ENCODE results near the gene C11orf16. TPM values are rescaled to one million over a fixed set of nuclear protein-coding genes. Genes with fewer than 3 reads are reported as not detected.

Gene C11orf16
- total and polyA plus RNA-seq, 2 of the 8 experiments (the other 6 are each of a cell fraction or from before 2014, with no cell fraction given): 0.08 TPM; not detected in 1

DNA sequence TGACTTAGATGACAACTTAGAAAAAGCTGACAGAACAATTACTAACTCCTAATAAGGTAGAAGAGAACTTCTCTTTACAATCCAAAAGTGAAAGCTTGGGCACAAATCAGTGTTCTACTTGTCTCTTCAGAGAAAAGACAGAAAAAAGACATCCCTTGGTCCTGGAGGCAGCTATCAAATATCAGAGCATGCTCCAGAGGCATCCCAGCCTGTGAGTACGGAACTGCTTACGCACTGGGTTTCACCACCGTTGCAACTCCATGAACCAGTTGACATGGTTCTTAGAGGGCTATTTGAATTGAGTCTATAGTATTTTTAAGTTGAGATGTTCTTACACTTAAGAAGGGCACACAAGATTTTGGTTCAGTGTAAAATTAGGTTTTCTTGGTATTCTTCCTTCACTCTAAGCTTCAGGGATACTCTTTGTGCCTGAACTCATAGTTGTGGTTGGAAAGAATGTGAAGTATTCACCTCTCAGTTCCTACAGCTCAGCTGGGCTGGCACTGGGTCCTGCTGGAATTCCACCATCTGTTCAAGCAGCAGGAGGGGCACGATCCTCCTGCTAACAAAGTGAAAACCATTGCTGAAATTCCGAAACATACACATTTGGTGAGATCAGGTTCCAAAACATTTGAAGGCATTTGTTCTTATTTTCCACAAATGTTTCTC is 15.5 kb downstream of the C11orf16 start (continued):
- no peak for TF ChIP-seq EZH2 (IDR thresholded peaks at IDR 0.05; ENCODE audit: low read depth, low read length, severe bottlenecking)
- no peak for TF ChIP-seq ZNF274 (IDR thresholded peaks at IDR 0.05; ENCODE audit: borderline replicate concordance, extremely low read depth, low read length)
- peak; percentile 90 for TF ChIP-seq TCF12 (IDR thresholded peaks at IDR 0.05; ENCODE audit: low read depth, low read length)
- TF ChIP-seq, protein P1, sequence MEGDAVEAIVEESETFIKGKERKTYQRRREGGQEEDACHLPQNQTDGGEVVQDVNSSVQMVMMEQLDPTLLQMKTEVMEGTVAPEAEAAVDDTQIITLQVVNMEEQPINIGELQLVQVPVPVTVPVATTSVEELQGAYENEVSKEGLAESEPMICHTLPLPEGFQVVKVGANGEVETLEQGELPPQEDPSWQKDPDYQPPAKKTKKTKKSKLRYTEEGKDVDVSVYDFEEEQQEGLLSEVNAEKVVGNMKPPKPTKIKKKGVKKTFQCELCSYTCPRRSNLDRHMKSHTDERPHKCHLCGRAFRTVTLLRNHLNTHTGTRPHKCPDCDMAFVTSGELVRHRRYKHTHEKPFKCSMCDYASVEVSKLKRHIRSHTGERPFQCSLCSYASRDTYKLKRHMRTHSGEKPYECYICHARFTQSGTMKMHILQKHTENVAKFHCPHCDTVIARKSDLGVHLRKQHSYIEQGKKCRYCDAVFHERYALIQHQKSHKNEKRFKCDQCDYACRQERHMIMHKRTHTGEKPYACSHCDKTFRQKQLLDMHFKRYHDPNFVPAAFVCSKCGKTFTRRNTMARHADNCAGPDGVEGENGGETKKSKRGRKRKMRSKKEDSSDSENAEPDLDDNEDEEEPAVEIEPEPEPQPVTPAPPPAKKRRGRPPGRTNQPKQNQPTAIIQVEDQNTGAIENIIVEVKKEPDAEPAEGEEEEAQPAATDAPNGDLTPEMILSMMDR (IDR thresholded peaks at IDR 0.05; ENCODE audit: control extremely low read depth in 1 of 3, insufficient read depth in 1 of 3, low read depth in 1 of 3, low read length in 3 of 3): no peak
- TF ChIP-seq BRCA1 (IDR thresholded peaks at IDR 0.05; ENCODE audit: low read depth, low read length): no peak
- no peak for TF ChIP-seq PHF8 (conservative IDR thresholded peaks at IDR 0.05; ENCODE audit: low read depth, low read length)
- TF ChIP-seq CHD2 (IDR thresholded peaks at IDR 0.05; ENCODE audit: low read length): no peak
- no peak for TF ChIP-seq CTBP2 (IDR thresholded peaks at IDR 0.05; ENCODE audit: borderline replicate concordance, insufficient read depth, insufficient read length, low read length)
- peak in 1 of 2 experiments; percentile 61; a peak in 1 of 4 replicates for TF ChIP-seq SIN3A (conservative IDR thresholded peaks at IDR 0.05 in 1 of 2, IDR thresholded peaks at IDR 0.05 in 1 of 2; ENCODE audit: low read depth in 1 of 2, low read length in 2 of 2)
- no peak for TF ChIP-seq SIRT6 (IDR thresholded peaks at IDR 0.05; ENCODE audit: low read length)
- no peak for TF ChIP-seq ASH2L (IDR thresholded peaks at IDR 0.05; ENCODE audit: low read length)
- no peak for TF ChIP-seq SP2 (IDR thresholded peaks at IDR 0.05; ENCODE audit: low read length)
